Stimulated activated CD8-positive, alpha-beta memory T cell treated with anti-CD3 and anti-CD28 coated beads, Interleukin-12 subunit alpha, Interleukin-12 subunit beta, amount 100 ng/mL, for 1 hour (primary cell): ENCODE results near the gene MAP2K4.
"Not testable (repeated sequence)": the region's sequence is repeated elsewhere in the genome, so short reads cannot be mapped to it uniquely, and the experiment has no call there.

Source experiments
- DNase-seq: peaks from one replicate; pipeline ENCODE4 v3.0.0-alpha.2; 2020; ENCODE audit warnings: low read depth

Gene MAP2K4

DNA sequence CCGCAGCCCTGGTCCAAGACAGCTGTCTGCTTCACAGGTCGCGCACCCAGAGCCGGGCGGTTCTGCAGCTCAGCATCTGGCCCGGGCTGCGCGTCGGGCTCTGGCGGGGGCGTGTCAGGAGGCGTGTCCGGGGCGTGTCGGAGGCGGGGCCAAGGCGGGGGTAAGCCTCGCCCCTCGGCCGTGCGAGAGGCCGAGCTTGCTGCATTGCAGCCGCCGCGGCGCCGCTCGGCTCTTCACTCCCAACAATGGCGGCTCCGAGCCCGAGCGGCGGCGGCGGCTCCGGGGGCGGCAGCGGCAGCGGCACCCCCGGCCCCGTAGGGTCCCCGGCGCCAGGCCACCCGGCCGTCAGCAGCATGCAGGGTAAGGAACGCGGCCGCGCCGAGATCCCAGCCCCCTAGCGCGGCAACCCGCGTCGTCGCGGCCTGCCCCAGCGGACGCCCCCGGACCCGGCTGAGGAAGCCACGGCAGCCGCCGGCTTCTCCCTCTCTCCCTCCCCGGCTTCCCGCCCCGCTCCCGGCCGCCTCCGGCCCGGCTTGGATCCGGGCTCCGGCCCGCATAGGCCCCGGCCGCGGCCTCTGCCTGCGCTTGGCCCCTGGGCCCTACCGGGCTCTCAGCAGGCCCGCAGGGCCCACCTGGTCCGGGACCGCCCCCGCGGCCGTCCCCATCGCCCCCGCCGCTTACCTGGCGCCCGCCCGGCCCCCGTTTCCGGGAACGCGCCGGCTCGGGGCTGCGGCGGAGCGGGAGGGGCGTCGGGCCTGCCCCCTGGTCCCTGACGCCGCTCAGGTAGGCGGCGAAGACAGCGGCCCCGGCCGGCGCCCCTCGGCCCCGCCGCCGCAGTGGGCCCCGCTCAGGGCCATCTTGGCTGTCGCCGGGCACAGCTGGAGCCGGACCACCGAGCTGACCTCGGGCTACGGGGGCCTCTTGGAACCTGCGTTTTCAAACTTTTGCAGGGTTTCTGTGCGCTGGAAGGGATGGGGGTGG is at the start of gene MAP2K4:
MAP2K4 (plus strand) TSS at position 236 of the 981 bp plus-strand sequence; CDS start at position 246, 10 bp downstream.
- DNase-seq = peak; percentile 93

DNA sequence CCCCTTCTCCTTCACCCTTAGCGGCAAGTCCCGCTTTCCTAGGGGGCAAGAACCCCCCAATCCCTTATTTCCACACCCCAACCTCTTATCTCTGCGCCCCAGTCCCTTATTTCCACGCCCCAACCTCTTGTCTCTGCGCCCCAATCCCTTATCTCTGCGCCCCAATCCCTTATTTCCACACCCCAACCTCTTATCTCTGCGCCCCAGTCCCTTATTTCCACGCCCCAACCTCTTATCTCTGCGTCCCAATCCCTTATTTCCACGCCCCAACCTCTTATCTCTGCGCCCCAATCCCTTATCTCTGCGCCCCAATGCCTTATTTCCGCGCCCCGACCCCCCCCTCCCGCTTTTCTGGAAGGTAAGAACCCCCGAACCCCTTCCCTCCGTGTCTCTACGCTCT is 47.9 kb upstream of the MAP2K4 start:
- DNase-seq = not testable (repeated sequence)

- DNase-seq = no peak
Measured at GRCh38 chr17:11979795-11980194, 40.9 kb upstream of the MAP2K4 start.

GRCh38 chr17:11980813-11981212 is 39.9 kb upstream of the MAP2K4 start:
- DNase-seq = no peak

GRCh38 chr17:11981862-11982261 is 38.8 kb upstream of the MAP2K4 start:
- no peak for DNase-seq

DNA sequence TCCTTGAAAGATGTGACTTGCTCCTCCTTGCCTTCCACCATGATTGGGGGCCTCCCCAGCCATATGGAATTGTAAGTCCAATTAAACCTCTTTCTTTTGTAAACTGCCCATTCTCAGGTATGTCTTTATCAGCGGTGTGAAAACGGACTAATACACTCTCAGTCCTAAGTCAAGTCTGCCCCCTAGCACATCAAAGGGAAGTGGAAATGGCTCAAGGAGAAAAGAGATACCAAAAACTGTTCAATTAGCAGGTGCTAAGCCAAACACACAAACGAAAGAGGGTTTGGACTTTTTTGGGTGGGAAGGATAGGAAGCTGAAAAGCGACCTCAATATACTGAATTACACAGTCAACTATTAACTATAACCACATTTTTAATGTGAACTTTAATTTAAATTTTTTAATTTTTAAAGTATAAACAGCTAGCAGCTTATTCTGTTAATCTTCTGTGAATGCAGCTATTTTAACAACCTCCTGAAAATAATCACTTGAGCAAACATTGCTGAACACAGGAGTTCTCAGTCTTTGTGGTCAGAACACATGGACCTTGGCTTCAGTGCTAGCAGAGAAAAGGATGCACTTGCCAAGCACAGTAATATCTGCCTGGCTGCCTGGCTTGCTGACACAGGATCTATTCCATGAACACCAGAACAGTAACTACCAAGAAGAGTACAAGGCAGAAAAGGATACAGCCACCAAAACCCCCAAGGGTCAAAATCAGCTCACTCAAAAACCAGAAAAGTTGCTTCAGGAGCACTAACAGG is 34.3 kb upstream of the MAP2K4 start:
- DNase-seq = no peak

DNA sequence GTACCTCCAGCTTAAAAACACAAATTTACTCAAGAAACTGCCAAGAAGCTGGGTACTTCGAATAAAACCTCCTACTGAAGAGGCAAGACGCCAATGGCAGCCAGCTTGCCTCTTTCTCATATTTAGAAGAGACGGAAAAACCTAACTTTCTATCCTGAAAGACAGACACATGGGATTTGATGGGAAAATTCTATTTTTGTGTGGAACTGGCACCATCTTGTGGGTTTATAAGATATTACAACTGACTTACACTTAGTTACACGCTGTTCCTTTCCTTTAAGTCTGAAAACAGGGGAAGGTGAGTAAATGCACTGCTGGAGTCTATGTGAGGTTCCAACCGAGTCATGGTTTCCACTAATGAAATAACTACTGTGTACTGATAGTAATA is 33.7 kb upstream of the MAP2K4 start:
- no peak for DNase-seq

DNA sequence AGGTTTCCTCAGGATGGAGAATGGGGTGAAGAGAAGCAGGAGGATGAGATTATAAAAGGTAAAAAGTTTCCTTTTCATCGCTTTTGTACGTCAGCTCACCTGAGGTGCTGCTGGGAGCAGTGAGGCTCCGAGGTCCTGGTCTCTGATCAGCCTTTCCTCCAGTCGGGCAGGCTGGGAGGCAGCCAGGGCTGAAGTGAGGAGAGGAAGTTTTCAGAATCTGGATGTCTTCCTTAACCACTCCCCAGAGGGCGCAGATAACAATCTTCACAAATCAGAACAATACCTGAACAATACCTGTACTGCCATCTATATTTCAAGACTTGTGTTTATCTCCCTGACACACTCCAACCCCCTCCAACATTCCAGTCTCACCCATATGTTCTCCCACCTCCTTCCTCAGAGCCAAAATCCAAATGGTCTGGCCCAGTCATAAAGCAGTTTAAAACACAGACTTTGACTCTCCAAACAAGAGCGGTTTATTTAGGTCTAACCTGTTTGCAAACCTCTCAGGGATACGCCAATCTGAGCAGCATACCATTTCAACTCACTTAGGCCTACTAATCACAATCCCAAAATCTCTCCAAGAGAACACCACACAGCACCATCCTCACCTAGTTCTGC is 30.2 kb upstream of the MAP2K4 start:
- no peak for DNase-seq

- DNase-seq = no peak
Measured at GRCh38 chr17:11991461-11991860, 29.2 kb upstream of the MAP2K4 start.

- DNase-seq = peak; percentile 11
Measured at GRCh38 chr17:11996722-11997146, 23.9 kb upstream of the MAP2K4 start.

GRCh38 chr17:11997147-11997971 is 23.3 kb upstream of the MAP2K4 start, which contains the start of gene ZNF18:
ZNF18 (minus strand) TSS chr17:11997475; CDS start chr17:11992829, 4,646 bp downstream.
- peak; percentile 92 for DNase-seq

DNA sequence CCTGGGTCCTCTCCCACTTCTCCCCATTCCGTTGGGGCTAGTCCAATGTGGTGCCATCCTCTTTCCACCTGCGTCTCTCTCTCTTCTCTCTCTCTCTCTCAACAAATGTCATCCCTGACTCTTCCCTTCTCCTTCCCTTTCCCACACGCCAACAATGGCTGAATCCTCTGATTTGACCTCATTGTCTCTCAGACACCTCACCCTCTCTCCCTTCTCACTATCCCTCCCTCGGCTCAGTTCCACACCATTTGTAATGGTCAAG is 22.8 kb upstream of the MAP2K4 start:
- no peak for DNase-seq

- DNase-seq = no peak
Measured at GRCh38 chr17:11999696-12000095, 21.0 kb upstream of the MAP2K4 start.

GRCh38 chr17:12007466-12007865 is 13.2 kb upstream of the MAP2K4 start:
- DNase-seq = no peak

- no peak for DNase-seq
Measured at GRCh38 chr17:12021623-12022140, 1.0 kb downstream of the MAP2K4 start.

- no peak for DNase-seq
Measured at GRCh38 chr17:12022310-12022709, 1.6 kb downstream of the MAP2K4 start.

DNA sequence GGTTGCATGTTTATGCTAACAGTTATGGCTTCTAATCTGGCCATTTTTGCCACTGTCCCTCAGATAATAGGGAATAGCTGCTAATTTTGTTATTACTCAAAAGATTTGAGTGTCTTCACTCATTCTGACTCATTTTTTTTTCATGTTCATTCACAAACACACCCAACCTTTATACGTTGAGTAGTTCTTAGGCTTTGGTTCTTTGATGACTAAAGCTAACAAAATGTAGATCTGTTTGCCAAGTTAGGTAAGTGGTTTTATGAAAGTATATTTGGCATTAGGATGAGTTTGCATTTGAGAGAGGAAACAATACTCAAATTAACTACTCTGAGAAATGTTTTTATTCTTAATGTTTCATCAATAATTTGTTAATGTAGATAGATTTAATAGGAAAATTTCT is 3.6 kb downstream of the MAP2K4 start:
- DNase-seq = no peak

GRCh38 chr17:12027658-12028057 is 7.0 kb downstream of the MAP2K4 start:
- DNase-seq = no peak

DNA sequence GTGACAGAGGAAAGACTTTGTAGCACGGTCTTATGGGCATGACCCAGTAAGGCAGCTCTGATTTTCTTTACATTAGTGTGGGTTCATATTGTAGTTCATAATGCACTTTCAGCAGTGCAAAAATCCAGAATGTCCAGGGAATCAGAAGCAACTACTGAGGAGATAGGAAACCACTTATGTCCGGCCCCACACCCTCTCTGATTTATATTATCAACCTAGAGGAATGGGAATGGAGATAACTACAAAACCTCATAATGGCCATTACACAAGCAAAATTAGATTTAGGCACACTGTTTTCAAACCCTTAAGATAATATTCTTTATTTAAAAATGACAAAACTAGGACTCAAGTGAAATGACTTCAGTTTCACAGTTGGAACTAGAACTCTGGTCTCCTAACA is 7.9 kb downstream of the MAP2K4 start:
- DNase-seq = no peak

GRCh38 chr17:12034538-12034937 is 13.9 kb downstream of the MAP2K4 start:
- no peak for DNase-seq

DNA sequence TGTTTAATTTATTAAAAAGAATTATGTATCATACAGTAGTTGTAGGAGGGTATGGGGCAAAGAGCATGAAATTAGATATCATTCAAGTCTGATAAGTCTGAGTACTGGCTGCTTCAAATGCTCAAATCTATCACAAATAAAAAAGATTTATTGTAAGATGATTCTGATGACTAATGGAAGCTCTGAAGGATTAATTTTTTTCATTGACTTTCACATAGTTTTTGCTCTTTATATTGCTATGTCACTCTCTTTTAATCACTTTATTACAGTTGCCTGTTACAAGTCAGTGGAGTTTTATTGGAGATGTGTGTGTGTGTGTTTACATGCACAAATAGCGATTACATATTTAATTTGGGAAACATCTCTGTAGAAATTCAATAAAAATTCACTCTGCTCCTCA is 15.0 kb downstream of the MAP2K4 start:
- no peak for DNase-seq

DNA sequence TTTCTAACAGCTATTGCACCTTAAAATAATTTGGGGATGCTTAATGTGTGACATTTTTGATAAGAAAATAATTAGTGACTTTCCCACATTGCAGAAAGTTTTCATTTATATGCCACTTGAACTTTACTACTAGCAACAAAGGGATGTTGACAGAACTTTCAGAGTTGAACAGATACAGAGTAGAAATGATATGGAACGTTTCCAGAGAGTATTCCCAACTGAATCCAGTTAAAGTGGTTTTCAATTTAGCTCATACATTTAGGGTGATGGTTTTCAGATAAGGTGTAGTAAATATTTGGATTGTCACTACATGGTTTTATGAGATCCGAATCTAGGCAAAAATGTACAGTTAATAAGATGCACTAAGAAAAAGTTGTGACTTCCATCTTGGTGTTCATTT is 17.3 kb downstream of the MAP2K4 start:
- DNase-seq = no peak
